Hematopoietic multipotent progenitor cell treated with erythropoietin and hydrocortisone succinate and interleukin-3 and kit ligand, for 6 days (in vitro differentiated cells): ENCODE results near the gene TMEM126A.
A peak's percentile ranks its signal among the peaks of the same experiment; 100 is the strongest.

ENCODE experiments used
- DNase-seq: peaks from one replicate; pipeline ENCODE4 v3.0.0-alpha.2; 2015

Gene TMEM126A

GRCh38 chr11:85698195-85698594 lies 50.4 kb downstream of the TMEM126A start:
- no peak for DNase-seq

DNA sequence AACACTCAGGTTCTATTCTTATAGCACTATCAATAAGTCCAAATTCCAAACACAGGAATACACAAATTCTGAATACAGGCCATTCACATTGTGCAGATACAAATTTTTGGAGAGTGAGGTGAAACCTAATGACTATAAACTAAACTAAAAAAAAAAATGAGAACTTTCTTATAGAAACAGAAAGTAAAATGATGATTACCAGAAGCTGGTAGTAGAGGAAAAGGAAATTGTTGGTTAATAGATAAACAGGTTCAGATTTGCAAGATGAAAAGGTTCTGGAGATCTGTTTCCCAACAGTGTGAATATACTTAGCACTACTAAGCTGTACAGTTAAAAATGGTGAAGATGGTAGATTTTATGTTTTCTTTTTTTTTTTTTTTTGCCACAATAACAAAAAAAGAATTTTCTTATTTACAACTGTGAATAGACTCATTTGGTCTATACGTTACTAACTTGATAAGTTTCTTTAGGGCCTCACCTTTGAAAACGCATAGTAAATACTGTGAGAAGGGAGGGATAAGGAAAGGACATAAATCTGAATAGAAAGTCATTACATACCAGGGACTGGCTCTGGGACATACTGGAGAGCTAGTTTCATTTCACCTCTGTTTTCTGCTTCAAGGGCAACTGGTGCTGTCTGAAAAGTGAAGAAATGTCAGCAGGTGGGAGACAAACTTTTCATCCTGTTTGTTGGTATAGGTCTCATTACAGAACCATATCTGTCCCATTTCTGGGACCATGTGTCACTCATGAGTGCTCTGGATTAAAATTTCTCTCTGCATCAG lies 52.4 kb downstream of the TMEM126A start:
- DNase-seq = peak; percentile 12

DNA sequence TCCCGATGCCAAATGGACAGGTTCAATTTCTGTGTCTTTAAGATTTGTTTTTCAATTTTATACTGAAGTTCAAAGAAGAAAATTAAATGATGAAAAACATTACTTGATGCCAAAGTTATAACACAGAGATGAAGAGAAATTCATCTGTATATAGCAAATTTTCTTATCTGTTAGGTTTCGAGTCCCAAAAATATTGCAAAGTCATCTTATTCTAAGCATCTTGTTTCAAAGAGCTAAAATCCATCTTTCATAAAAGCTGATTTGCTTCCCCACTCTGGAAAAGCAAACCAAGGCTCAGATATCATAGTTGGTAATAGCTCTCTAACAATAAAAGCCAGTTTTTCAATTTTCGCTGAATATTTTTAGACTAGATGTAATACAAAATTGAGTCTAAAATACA lies 57.2 kb downstream of the TMEM126A start:
- no peak for DNase-seq

DNA sequence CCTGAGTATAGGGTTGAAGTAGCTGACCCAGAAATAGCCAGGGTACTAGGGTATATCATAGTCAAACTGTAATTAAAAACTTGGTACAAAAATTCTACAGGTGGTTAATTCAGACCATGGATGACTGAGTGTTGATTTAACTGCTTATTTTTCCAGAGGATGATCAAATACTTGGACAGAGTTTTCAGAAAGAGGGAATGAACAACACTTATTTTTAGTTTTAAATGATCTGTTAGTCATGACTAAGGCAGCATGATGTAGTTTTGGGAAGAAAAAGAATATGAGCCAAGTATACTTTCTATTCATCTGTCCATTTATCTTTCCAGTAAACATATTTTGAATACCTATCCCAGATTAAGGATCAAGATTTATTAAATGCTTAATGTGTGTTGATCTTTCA lies 58.0 kb downstream of the TMEM126A start:
- DNase-seq = no peak
